HEK293 (cell line): ENCODE data around the gene C17orf58.

ENCODE experiments used
- CTCF ChIA-PET: fragments of 350-600 bp; formaldehyde crosslinking; extraction: SDS; loops from one replicate; lab custom pipeline; 2021; ENCODE audit warnings: antibody characterized with exemption; lab: Yijun Ruan, JAX
- POLR2A ChIA-PET: fragments of 300-600 bp; formaldehyde crosslinking; extraction: SDS; loops from one replicate; lab custom pipeline; 2020; ENCODE audit warnings: antibody characterized with exemption, inconsistent platforms; lab: Yijun Ruan, JAX
- H3K27ac ChIP-seq: fragments of 200-500 bp; sonication (Bioruptor generic); 2 replicates; pipeline ENCODE4 v1.5.1; 2014; ENCODE audit warnings: low read depth, low read length, control low read depth, inconsistent platforms; ENCODE audit errors: extremely low read depth
- H3K36me3 ChIP-seq, 2 experiments: fragments of 200-500 bp in 1 of 2; sonication (Bioruptor generic) in 1 of 2; 1 replicate in 1 of 2; 2 replicates in 1 of 2; pipeline ENCODE4 v1.5.1; 2014 to 2017; ENCODE audit warnings: inconsistent platforms in 2 of 2, low read length in 2 of 2; ENCODE audit not compliant: control insufficient read depth in 2 of 2, insufficient read depth in 1 of 2
- H3K4me1 ChIP-seq: fragments of 200-500 bp; sonication (Bioruptor generic); 2 replicates; pipeline ENCODE4 v1.5.1; 2014; ENCODE audit warnings: mild to moderate bottlenecking, low read length, inconsistent platforms; ENCODE audit not compliant: control insufficient read depth, insufficient read depth
- H3K4me3 ChIP-seq: 2 replicates; pipeline ENCODE4 v1.5.1; 2011; ENCODE audit warnings: low read depth, mild to moderate bottlenecking, control low read depth, low read length, moderate library complexity
- H3K9me3 ChIP-seq: fragments of 200-500 bp; sonication (Bioruptor generic); 2 replicates; pipeline ENCODE4 v1.5.1; 2014; ENCODE audit warnings: low read depth, low read length, inconsistent platforms; ENCODE audit not compliant: control insufficient read depth, insufficient read depth
- ATF2 ChIP-seq: fragments of 450-650 bp; formaldehyde crosslinking; IDR thresholded peaks from 2 replicates; pipeline ENCODE4 v1.5.1; 2016; ENCODE audit warnings: missing biosample characterization, missing genetic modification characterization, low read depth
- OSR2 ChIP-seq: fragments of 450-650 bp; formaldehyde crosslinking; IDR thresholded peaks from 2 replicates; pipeline ENCODE4 v1.5.1; 2016; ENCODE audit warnings: missing biosample characterization, missing genetic modification characterization
- SETDB1 ChIP-seq: IDR thresholded peaks from one replicate; pipeline ENCODE4 v1.6.1; 2017; ENCODE audit warnings: mild to moderate bottlenecking, low read length, moderate library complexity, mixed read lengths; ENCODE audit not compliant: insufficient read length
- WT1 ChIP-seq: fragments of 450-650 bp; formaldehyde crosslinking; IDR thresholded peaks from 2 replicates; pipeline ENCODE4 v1.5.1; 2016; ENCODE audit warnings: missing biosample characterization, missing genetic modification characterization
- ZBTB21 ChIP-seq: fragments of 450-650 bp; formaldehyde crosslinking; IDR thresholded peaks from 2 replicates; pipeline ENCODE4 v1.5.1; 2017; ENCODE audit warnings: missing biosample characterization, missing genetic modification characterization
- ZBTB26 ChIP-seq: fragments of 450-650 bp; formaldehyde crosslinking; optimal IDR thresholded peaks from 2 replicates; pipeline ENCODE3; 2016; ENCODE audit warnings: missing biosample characterization, mild to moderate bottlenecking, missing genetic modification characterization
- ZBTB7A ChIP-seq: fragments of 450-650 bp; formaldehyde crosslinking; IDR thresholded peaks from 2 replicates; pipeline ENCODE4 v1.5.1; 2016; ENCODE audit warnings: low read depth, missing biosample characterization, missing genetic modification characterization
- ZNF146 ChIP-seq: fragments of 450-650 bp; formaldehyde crosslinking; IDR thresholded peaks from 2 replicates; pipeline ENCODE4 v1.5.1; 2016; ENCODE audit warnings: missing biosample characterization, missing genetic modification characterization
- ZNF174 ChIP-seq: fragments of 450-650 bp; formaldehyde crosslinking; IDR thresholded peaks from 2 replicates; pipeline ENCODE4 v1.5.0; 2017; ENCODE audit warnings: missing biosample characterization, mild to moderate bottlenecking, missing genetic modification characterization
- ZNF239 ChIP-seq: fragments of 450-650 bp; formaldehyde crosslinking; IDR thresholded peaks from 2 replicates; pipeline ENCODE4 v1.5.1; 2016; ENCODE audit warnings: missing biosample characterization, missing genetic modification characterization
- ZNF324 ChIP-seq: fragments of 450-650 bp; formaldehyde crosslinking; IDR thresholded peaks from 2 replicates; pipeline ENCODE4 v1.5.1; 2016; ENCODE audit warnings: missing biosample characterization, missing genetic modification characterization
- ZNF354C ChIP-seq: fragments of 450-650 bp; formaldehyde crosslinking; IDR thresholded peaks from 2 replicates; pipeline ENCODE4 v1.5.1; 2016; ENCODE audit warnings: missing biosample characterization, missing genetic modification characterization, low read depth, borderline replicate concordance
- ZNF404 ChIP-seq: fragments of 450-650 bp; formaldehyde crosslinking; IDR thresholded peaks from 2 replicates; pipeline ENCODE4 v1.5.1; 2017; ENCODE audit warnings: missing biosample characterization, missing genetic modification characterization
- ZNF416 ChIP-seq: fragments of 450-650 bp; formaldehyde crosslinking; IDR thresholded peaks from 2 replicates; pipeline ENCODE4 v1.5.1; 2016; ENCODE audit warnings: missing biosample characterization, missing genetic modification characterization
- ZNF48 ChIP-seq: fragments of 450-650 bp; formaldehyde crosslinking; IDR thresholded peaks from 2 replicates; pipeline ENCODE4 v1.5.1; 2016; ENCODE audit warnings: missing biosample characterization, missing genetic modification characterization
- ZNF513 ChIP-seq: fragments of 450-650 bp; IDR thresholded peaks from 2 replicates; pipeline ENCODE4 v1.5.1; 2018; ENCODE audit warnings: missing biosample characterization, missing genetic modification characterization
- ZNF560 ChIP-seq: fragments of 450-650 bp; formaldehyde crosslinking; IDR thresholded peaks from 2 replicates; pipeline ENCODE4 v1.5.1; 2017; ENCODE audit warnings: missing biosample characterization, missing genetic modification characterization, borderline replicate concordance
- ZNF580 ChIP-seq: fragments of 450-650 bp; formaldehyde crosslinking; IDR thresholded peaks from 2 replicates; pipeline ENCODE4 v1.5.1; 2016; ENCODE audit warnings: missing biosample characterization, missing genetic modification characterization
- ZNF621 ChIP-seq: fragments of 450-650 bp; formaldehyde crosslinking; IDR thresholded peaks from 2 replicates; pipeline ENCODE4 v1.5.1; 2017; ENCODE audit warnings: missing biosample characterization, missing genetic modification characterization
- ZNF658 ChIP-seq: fragments of 450-650 bp; formaldehyde crosslinking; IDR thresholded peaks from 2 replicates; pipeline ENCODE4; 2016; ENCODE audit warnings: missing biosample characterization, missing genetic modification characterization
- ZNF677 ChIP-seq: fragments of 450-650 bp; IDR thresholded peaks from 2 replicates; pipeline ENCODE4 v1.5.0; 2018; ENCODE audit warnings: missing biosample characterization, mild to moderate bottlenecking, missing genetic modification characterization, moderate library complexity
- ZNF692 ChIP-seq: fragments of 450-650 bp; formaldehyde crosslinking; IDR thresholded peaks from 2 replicates; pipeline ENCODE4 v1.5.1; 2016; ENCODE audit warnings: missing biosample characterization, missing genetic modification characterization
- ZNF707 ChIP-seq: fragments of 450-650 bp; formaldehyde crosslinking; IDR thresholded peaks from 2 replicates; pipeline ENCODE4 v1.5.1; 2016; ENCODE audit warnings: missing biosample characterization, missing genetic modification characterization
- ZNF768 ChIP-seq: fragments of 450-650 bp; formaldehyde crosslinking; IDR thresholded peaks from 2 replicates; pipeline ENCODE4 v1.5.1; 2018; ENCODE audit warnings: missing biosample characterization, mild to moderate bottlenecking, missing genetic modification characterization
- ZNF837 ChIP-seq: fragments of 450-650 bp; formaldehyde crosslinking; IDR thresholded peaks from 2 replicates; pipeline ENCODE4 v1.5.1; 2016; ENCODE audit warnings: missing biosample characterization, missing genetic modification characterization
- ZSCAN5A ChIP-seq: fragments of 450-650 bp; formaldehyde crosslinking; IDR thresholded peaks from 2 replicates; pipeline ENCODE4 v1.5.1; 2016; ENCODE audit warnings: missing biosample characterization, missing genetic modification characterization

Gene C17orf58

GRCh38 chr17:68036304-68037147 is 40.3 kb upstream of the C17orf58 start (continued):
- TF ChIP-seq ZNF837 (tag by site-specific recombination) (no peak), SETDB1 (no peak), WT1 (tag by site-specific recombination) (peak; percentile 74), ZNF658 (no peak)

GRCh38 chr17:68035523-68036303 is 39.4 kb upstream of the C17orf58 start, which contains the start of gene KPNA2:
TSS of gene KPNA2 (plus strand) at chr17:68035735. CDS start at chr17:68037133, 1,398 bp downstream.
- Histone ChIP-seq H3K4me3 (peak within 1 kb of the TSS; percentile 79), H3K9me3 (no peaks in the 10 kb centered on the region), H3K27ac (peak within 1 kb of the TSS; percentile 93), H3K4me1 (peaks cover 11% of the 10 kb centered on the region; the same call in 1 of the 2 replicates), H3K36me3 (peaks cover 38 to 46% of the 10 kb centered on the region in 2 experiments)
- CTCF ChIA-PET: interaction anchor here (0.6 to 1.4 kb wide), 5 partner anchors 11 to 93 kb away, joined by 3 to 5 read pairs (median 4); no protein-coding TSS in a partner anchor
- POLR2A ChIA-PET: interaction anchor here (0.6 to 3.1 kb wide), 18 partner anchors 12 to 476 kb away, joined by 3 to 40 read pairs (median 5); partner anchors contain the start of genes C17orf58, PRKAR1A and WIPI1
- TF ChIP-seq OSR2 (no peak), ATF2 (no peak), ZNF768 (tag by site-specific recombination) (no peak), ZNF416 (tag by site-specific recombination) (no peak; the same call in 1 of the 2 replicates), ZNF404 (tag by site-specific recombination) (no peak), ZNF174 (tag by site-specific recombination) (no peak), ZNF146 (tag by site-specific recombination) (peak; percentile 37; the same call in 1 of the 2 replicates), ZNF621 (tag by site-specific recombination) (no peak), ZNF560 (tag by site-specific recombination) (no peak), ZNF707 (tag by site-specific recombination) (peak; percentile 30; the same call in 1 of the 2 replicates), ZNF692 (peak; percentile 62), ZNF239 (no peak), ZNF580 (tag by site-specific recombination) (peak; percentile 61; the same call in 1 of the 2 replicates), ZNF324 (tag by site-specific recombination) (peak; percentile 81; the same call in 1 of the 2 replicates), ZNF677 (tag by site-specific recombination) (no peak), ZBTB21 (tag by site-specific recombination) (no peak), ZNF513 (tag by site-specific recombination) (no peak), ZBTB26 (peak; percentile 58), ZBTB7A (0 out of 2 replicates have a peak, but pooled peaks have one; percentile 37), ZSCAN5A (tag by site-specific recombination) (peak; percentile 80; the same call in 1 of the 2 replicates), ZNF48 (tag by site-specific recombination) (no peak), ZNF354C (tag by site-specific recombination) (no peak)
